GM15510 (cell line): ENCODE measurements around the gene CRB2.

Experiments
- POLR2A ChIP-seq: IDR thresholded peaks from 3 replicates; pipeline ENCODE4 v1.6.1; 2011; ENCODE audit warnings: borderline replicate concordance; ENCODE audit not compliant: insufficient read length; ENCODE audit errors: extremely low read depth

The CRB2 gene

DNA sequence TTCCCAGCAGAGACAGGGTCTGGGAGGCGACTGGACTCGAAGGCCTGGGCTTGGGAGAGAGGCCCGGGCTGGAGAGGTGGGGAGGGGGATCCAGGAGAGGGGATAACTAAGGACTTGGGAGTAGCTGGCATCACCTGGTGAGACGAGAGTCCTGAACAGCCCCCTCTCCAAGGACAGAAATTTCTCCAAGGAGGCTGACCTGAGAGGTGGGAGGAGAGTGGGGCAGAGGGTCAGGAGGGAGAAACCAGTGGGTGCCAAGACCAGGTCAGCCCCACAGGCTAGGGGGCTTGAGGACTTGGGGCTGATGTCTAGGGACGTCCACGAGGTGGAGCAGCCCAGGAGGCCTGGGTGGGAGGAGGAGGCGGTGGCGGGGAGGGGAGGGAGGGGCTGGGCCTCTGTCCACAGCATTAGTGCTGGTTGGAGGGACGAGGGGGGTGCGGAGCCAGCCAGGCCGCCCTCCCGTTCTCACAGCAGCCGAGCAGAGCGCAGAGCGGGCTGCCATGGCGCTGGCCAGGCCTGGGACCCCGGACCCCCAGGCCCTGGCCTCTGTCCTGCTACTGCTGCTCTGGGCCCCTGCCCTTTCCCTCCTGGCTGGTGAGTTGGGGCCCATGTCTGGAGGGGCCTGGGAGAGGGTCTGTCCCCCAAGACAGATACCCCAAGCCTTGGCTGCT, at the start of gene CRB2:
CRB2 (plus strand) TSS at position 437 of the 671 bp plus-strand sequence; CDS start at position 501, 64 bp downstream.
- no peak for TF ChIP-seq POLR2A

DNA sequence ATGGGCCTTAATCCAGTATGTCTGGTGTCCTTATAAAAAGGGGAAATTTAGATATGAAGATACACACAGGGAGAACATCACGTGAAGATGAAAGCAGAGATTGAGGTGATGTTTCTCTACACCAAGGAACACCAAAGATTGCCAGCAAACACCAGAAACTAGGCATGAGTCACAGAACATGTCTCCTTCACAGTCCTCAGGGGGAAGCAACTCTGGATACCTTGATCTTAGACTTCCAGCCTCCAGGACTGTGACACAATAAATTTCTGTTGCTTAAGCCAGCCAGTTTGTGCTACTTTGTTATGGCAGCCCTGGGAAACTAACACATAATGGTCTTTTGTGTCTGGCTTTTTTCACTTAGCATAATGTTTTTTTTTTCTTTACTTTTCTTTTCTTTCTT, 46.4 kb upstream of the CRB2 start:
- no peak for TF ChIP-seq POLR2A

DNA sequence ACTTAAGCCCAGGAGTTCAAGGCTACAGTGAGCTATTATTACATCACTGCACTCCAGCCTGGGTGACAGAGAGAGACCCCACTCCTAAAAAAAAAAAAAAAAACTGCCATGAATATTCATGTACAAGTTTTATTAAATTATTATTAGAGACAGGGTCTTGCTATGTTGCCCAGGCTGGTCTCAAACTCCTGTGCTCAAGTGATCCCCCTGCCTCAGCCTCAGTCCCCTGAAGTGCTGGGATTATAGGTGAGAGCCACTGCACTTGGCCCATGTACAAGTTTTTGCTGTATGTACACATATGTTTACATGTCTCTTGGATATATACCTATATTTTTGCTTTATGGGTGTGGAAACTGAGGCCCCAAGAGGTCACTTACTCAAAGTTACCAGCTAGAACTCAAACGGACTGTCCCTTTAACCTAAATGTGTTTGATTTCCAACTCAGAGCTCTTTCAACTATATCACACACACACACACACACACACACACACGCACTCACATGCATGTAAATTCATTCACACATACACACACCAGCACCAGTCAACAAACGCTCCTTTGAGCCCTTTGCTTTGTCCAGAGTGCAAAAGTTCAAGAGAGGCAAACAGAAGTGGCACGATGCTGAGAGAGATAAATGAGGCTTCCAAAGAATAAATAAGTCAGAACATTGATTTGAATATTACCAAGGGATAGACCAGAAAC, 45.3 kb upstream of the CRB2 start:
- TF ChIP-seq POLR2A, result no peak

DNA sequence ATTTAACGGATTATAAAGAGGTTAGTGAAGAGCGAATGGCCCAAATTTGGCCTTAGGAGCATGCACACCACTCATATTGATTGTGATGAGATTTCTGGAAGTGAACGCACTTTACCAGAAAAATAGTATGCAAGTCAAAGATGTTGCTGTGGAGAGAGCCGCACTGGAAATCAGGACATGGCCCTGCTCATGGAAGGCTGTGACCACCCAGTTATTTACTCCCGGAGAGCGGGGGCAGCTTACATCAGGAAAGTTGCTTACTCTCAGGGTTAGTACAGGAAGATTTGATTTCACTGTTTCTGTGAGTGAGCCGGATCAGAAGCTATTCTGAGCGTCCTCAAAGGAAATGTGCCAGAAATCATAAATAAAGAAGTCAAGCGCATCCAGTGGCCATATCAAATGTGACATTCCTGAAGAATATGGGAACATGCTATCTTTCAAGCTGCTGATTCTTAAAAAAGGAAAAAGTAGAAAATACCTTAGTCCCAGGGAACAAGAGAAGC, 44.7 kb upstream of the CRB2 start:
- TF ChIP-seq POLR2A, result no peak

DNA sequence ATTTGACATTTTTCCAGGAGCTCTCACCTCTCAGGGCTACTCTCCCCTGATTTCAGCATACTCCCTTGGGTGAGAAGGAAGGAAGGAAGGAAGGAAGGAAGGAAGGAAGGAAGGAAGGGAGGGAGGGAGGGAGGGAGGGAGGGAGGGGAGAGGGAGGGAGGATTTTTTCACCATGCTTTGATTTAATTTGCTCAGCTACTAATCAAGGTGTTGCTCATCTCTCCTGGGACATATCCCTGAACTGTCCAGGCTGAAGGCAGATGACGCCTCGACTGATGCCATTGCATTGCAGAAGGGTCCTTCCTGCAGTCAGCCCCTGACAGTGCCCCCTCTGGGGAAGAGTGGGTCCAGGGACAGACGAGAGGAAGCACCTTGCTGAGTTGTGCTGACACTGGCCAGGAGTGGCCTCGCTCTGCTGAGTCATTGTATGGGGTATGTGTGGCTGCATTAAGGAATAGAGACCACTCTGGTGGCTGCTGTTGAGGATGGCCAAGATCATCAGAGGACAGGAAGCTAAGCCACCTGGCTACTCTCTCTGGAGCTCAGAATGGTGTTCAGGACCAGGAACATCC, 43.6 kb upstream of the CRB2 start:
- TF ChIP-seq POLR2A, result no peak

DNA sequence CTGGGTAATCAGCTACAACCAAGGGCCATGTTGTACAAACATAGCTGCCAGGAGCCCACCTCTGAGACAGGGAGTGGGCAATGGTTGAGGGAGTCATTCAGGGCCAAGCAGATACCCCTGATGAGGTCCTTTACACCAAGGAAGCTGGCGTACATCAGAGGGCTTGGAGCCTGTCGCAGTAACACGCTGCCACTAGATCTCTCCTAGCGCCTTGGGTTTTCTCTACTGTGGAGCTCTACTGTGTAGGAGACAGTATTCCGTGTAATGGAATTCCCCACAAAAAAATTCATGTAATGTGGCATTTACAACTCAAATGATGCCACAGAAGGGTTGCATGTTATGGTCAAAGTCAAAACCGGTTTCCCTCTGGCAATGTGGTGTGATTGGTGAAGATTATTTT, 41.4 kb upstream of the CRB2 start:
- TF ChIP-seq POLR2A, result no peak

DNA sequence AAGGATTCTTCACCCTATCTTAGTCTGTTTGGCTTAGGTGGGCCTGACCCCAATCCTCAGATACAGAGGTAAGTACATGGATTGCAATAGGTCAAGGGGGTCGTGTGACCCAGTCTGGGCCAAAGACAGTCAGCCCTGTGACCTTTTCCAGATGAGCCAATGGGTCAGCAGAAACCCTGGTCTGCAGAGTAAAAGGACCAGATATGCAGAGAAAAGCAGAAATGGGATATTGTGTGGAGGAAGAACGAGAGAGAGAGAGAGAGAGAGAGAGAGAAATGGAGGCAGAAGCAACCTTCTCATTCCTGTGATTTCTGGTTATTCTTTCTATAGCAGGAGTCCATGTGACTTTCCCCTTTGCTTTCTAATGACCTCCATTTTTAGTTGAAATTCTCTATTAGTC, 40.4 kb upstream of the CRB2 start:
- TF ChIP-seq POLR2A, result no peak

DNA sequence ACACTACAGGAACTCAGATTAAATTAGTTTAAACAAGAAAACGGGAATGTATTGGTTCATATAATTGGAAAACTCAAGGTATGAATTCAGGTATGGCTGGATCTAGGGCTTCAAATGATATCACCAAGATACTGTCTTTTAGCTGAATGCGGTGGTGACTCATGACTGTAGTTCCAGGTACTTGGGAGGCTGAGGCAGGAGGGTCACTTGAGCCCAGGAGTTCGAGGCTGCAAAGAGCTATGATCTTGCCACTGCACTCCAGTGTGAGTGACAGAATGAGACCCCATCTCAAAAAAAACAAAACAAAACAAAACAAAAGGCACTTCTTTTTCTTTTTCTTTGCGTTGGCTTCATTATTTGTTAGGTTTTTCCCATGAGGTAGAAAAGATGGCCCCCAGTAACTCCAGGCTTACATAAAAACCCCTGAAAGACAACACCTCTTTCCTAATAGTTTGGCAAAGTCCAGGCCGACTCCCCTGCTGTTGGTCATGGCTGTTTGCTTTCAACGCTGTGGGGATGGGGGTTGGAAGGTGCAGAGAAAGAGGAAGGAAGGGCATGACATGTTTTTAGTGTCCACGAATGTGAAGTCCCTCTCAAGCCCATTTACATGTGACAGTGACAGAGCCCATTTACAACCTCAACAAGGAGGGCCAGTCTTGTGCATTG, 39.8 kb upstream of the CRB2 start:
- TF ChIP-seq POLR2A, result no peak

DNA sequence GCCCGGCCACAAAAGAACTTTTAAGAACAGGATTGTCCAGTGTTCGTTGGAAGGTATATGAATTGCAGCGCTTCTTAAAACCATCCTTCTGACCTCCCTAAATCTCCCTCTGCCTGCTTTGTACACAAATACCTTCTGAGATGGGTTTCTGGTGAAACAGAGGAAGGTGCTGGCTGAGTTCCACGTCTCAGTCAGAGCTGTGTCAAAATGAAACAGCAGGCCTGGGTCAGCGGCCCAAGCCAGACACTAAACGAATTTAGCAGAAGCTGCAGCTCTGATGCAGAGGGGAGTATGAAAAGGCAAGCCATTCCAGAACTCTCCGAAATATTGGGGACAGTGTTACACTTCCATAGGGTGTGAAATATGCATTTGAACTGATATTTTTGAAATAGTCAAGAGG, 37.8 kb upstream of the CRB2 start:
- peak; percentile 19 for TF ChIP-seq POLR2A

DNA sequence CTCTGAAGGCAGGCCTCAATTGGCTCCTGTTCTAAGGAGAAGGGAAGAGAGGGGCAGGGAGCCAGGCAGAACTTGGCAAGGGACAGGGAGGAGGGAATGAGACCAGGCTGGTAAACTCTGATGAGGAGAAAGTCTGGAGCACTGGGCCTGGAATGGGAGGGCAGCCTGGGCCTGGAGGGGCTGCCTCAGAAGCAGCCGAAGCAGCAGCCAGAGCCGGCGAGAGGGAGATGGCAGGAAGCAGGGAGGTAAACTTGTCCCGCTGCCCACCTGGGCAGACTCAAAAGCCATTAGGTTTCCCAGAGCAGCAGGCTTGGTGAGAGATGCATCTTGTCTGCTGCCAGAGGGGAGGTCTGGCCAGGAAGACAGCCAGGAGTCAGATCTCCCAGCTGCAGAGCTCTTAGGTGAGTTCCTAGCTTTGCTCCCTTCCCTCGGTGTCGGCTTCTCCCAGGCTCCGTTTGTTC, 37.0 kb upstream of the CRB2 start:
- TF ChIP-seq POLR2A, result no peak

DNA sequence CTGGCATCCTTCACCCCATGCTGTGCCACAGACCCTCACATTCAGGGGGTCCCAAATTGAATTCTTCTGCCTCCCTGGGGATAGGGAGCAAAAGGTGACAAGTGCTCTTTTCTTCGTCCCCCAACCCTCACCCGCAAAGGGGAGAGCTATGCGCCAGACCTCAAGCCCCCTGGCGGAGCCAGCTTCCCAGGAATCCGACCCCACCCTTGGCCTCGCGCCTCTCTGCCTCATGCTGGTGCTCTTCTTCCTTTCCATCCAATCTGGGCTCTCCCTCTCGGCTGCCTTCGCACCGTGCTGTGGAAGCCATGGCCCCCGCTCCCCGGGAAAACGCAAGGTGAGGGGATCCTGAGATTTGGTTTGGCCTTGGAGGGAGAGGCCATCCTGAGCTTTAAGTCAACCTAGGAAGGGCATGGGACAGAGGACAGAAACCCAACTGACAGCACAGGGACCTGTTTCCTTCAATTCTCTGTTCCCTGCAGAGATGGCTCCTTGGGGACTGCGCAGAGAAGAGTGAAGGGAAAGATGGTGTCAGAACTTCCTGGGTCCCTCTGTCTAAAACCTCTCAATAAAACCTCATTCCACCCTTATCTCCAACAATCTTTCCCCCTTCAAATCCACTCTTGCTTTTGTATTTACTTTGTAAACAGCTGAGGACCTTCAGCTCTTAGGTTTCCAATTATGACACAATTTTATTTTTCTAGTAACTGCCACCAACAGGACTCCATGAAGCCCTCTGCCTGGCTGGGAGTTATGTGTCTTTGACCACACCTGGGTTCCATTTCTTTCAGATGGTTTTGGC, 36.3 kb upstream of the CRB2 start:
- no peak for TF ChIP-seq POLR2A

DNA sequence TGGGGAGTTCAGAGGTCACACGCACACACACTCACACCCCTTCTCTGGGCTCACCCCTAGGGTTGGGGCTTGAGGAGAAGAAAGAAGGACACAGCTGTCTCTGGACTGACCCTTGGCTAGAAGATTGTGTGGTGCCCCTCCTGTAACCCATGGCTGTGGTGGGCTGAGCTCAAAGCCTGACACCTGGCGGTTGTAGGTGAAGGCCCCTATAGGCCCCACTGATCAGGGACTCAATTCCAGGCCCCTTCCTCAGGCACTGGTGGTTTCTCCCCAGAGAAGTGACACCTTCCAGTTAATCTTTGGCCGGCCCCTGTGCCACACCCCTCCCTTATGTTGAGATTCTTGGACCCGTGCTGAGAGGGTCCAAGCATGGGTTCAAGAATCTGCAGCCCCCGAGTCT, 35.2 kb upstream of the CRB2 start:
- no peak for TF ChIP-seq POLR2A

DNA sequence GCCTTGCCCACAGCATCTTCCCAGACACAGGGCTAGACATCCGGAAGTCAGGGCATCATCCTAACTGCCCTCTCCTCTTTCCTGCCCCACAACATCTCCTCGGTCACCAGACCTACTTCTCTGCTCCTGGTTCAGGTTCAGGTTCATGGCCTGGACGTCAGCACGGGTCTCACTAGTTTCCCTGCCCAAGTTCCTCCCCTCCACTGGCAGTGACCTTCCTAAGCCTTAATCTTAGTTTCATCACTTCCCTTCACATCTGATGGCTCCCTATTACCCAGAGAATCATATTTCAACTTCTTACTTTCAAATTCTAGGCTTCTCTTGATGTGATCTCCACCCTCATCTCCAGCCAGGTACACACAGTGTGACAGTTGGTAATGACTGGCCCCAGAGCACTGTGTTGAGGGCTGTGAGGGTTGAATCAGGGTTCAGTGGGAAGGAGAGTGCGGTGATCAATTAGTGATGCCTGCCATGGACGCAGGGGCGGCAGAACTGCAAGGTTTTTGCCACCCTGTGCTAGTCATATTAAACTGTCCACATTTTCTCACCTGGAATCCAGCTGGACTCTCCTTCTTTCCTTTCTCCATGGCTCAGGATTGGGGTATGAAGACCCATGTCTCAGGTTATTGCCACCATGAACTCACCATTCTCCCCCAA, 34.3 kb upstream of the CRB2 start:
- no peak for TF ChIP-seq POLR2A
